ENCODE results near the gene SEC22C. TPM values are rescaled to one million over a fixed set of nuclear protein-coding genes. Genes with fewer than 3 reads are reported as not detected.

The SEC22C gene
- total and polyA plus RNA-seq, 2 of the 4 experiments (the other 2 are of a cell fraction): 24.0 to 43.9 TPM

DNA sequence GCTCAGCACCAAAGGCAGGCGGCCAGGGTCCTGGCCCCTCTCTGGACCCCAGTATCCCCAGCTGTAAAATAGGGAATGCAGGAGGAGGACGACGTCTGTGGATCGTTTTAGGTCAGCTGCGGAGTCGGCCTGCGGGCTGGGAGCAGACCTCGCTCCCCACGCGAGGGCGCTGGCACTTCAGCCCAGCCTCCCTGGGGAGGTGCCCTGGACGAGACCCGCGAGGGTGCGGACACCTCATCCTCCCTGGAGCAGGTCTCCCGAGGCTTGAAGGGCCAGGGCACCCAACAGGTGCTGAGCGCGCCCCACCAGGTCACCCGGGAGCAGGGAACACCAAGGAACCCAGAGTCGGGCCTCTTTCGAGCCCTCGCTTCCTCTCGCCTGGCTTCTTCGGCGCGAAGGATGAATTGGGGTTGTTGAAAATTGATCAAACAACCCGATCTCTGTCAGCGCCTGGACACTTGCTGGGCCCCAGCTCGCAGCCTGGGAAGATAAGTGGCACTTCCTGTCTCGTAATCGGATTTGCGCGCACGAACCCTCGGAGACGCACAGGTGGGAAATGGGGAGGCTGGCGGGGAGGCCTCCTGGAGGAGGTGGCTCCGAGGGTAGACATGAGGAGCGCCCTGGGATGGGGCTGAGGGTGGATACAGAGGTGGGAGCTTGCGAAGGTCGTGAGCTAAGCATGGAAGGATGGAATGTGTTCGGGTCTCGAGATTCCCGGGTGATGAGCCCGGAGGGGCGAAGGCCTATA, 79.9 kb downstream of the SEC22C start:
- ChIA-PET POLR2A (ENCODE audit: unreplicated experiment) (no interaction called here), CTCF (no interaction called here)
- no peak overlapping the region for H2AK5ac ChIP-seq (ENCODE audit: low read depth, low read length)
- no peaks in the 10 kb centered on the region for H3K79me1 ChIP-seq (ENCODE audit: low read depth in 1 of 2, low read length in 2 of 2)
- no peak overlapping the region for H4K5ac ChIP-seq (ENCODE audit: low read depth, low read length)
- no peaks in the 10 kb centered on the region for H3K36me3 ChIP-seq (ENCODE audit: control insufficient read depth, insufficient read depth, low read length)
- no peak overlapping the region for H3K4me3 ChIP-seq (ENCODE audit: insufficient read depth, low read depth, low read length)
- no peak overlapping the region for H3K23ac ChIP-seq (ENCODE audit: low read depth, low read length)
- H3K9me3 ChIP-seq (ENCODE audit: control insufficient read depth, insufficient read depth, low read length): no peaks in the 10 kb centered on the region
- H3K56ac ChIP-seq (ENCODE audit: extremely low read depth, insufficient read depth, low read length): no peak overlapping the region
- H4K8ac ChIP-seq (ENCODE audit: low read depth in 2 of 2, low read length in 2 of 2): no peak overlapping the region
- H3K4me2 ChIP-seq (ENCODE audit: low read depth, low read length): no peak overlapping the region
- no peak overlapping the region for H4K91ac ChIP-seq (ENCODE audit: insufficient read depth, low read depth, low read length)
- intact Hi-C loops (cut with micrococcal nuclease) (no loop called here), dilution Hi-C loops (cut with HindIII; ENCODE audit: low sequenced_read_pairs, unreplicated experiment) (no loop called here), in situ Hi-C loops (cut with MboI; ENCODE audit: low sequenced_read_pairs) (no loop called here)
- BruUV-seq (replicated peaks): no TSS peak
- H3K27ac ChIP-seq (ENCODE audit: insufficient read depth, low read length): no peak overlapping the region
- no peaks in the 10 kb centered on the region for H3K4me1 ChIP-seq (ENCODE audit: control insufficient read depth, insufficient read depth, low read length)
- no peak overlapping the region for H2BK5ac ChIP-seq (ENCODE audit: low read depth, low read length, poor library complexity, severe bottlenecking)
- no peak overlapping the region for H2BK20ac ChIP-seq (ENCODE audit: low read depth, low read length)
- no peak overlapping the region for H3K18ac ChIP-seq (ENCODE audit: low read depth, low read length)
- no peak overlapping the region for H2AK9ac ChIP-seq (replicated peaks; ENCODE audit: low read depth, low read length, poor library complexity)
- no peaks in the 10 kb centered on the region; the same call in 1 of the 2 replicates for H3K9me1 ChIP-seq (ENCODE audit: insufficient read depth, low read length)
- no peak overlapping the region for H3K4ac ChIP-seq (ENCODE audit: low read depth, low read length)
- no peak overlapping the region for H2BK15ac ChIP-seq (ENCODE audit: low read depth, low read length)
- TF ChIP-seq NFE2L2 (IDR thresholded peaks at IDR 0.05; ENCODE audit: low read depth, low read length) (no peak), SMC3 (IDR thresholded peaks at IDR 0.05; ENCODE audit: low read depth, low read length) (no peak), MXI1 (IDR thresholded peaks at IDR 0.05; ENCODE audit: borderline replicate concordance, low read depth, low read length) (no peak), MAZ (IDR thresholded peaks at IDR 0.05; ENCODE audit: borderline replicate concordance, low read depth, low read length) (no peak), POLR2A (IDR thresholded peaks at IDR 0.05; ENCODE audit: low read depth, low read length) (no peak), RAD21 (IDR thresholded peaks at IDR 0.05; ENCODE audit: low read length) (peak; percentile 36; the same call in 1 of the 2 replicates)
- TF ChIP-seq, protein P1, sequence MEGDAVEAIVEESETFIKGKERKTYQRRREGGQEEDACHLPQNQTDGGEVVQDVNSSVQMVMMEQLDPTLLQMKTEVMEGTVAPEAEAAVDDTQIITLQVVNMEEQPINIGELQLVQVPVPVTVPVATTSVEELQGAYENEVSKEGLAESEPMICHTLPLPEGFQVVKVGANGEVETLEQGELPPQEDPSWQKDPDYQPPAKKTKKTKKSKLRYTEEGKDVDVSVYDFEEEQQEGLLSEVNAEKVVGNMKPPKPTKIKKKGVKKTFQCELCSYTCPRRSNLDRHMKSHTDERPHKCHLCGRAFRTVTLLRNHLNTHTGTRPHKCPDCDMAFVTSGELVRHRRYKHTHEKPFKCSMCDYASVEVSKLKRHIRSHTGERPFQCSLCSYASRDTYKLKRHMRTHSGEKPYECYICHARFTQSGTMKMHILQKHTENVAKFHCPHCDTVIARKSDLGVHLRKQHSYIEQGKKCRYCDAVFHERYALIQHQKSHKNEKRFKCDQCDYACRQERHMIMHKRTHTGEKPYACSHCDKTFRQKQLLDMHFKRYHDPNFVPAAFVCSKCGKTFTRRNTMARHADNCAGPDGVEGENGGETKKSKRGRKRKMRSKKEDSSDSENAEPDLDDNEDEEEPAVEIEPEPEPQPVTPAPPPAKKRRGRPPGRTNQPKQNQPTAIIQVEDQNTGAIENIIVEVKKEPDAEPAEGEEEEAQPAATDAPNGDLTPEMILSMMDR (conservative IDR thresholded peaks at IDR 0.05; ENCODE audit: low read depth, low read length): peak; percentile 35
- TF ChIP-seq, protein P2, sequence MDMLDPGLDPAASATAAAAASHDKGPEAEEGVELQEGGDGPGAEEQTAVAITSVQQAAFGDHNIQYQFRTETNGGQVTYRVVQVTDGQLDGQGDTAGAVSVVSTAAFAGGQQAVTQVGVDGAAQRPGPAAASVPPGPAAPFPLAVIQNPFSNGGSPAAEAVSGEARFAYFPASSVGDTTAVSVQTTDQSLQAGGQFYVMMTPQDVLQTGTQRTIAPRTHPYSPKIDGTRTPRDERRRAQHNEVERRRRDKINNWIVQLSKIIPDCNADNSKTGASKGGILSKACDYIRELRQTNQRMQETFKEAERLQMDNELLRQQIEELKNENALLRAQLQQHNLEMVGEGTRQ (IDR thresholded peaks at IDR 0.05; ENCODE audit: low read depth, low read length): no peak
- TF ChIP-seq, protein P3, sequence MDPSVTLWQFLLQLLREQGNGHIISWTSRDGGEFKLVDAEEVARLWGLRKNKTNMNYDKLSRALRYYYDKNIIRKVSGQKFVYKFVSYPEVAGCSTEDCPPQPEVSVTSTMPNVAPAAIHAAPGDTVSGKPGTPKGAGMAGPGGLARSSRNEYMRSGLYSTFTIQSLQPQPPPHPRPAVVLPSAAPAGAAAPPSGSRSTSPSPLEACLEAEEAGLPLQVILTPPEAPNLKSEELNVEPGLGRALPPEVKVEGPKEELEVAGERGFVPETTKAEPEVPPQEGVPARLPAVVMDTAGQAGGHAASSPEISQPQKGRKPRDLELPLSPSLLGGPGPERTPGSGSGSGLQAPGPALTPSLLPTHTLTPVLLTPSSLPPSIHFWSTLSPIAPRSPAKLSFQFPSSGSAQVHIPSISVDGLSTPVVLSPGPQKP (IDR thresholded peaks at IDR 0.05; ENCODE audit: borderline replicate concordance, low read depth, low read length): no peak
- H3K14ac ChIP-seq (replicated peaks; ENCODE audit: low read depth, low read length): no peak overlapping the region
- no peaks in the 10 kb centered on the region for H4K20me1 ChIP-seq (ENCODE audit: insufficient read depth, low read length)
- H3K27me3 ChIP-seq (ENCODE audit: control insufficient read depth, insufficient read depth, low read length): peaks cover 58% of the 10 kb centered on the region
- no peak overlapping the region for H2BK120ac ChIP-seq (ENCODE audit: low read depth, low read length)
- H3K9ac ChIP-seq (ENCODE audit: low read depth, low read length): no peak overlapping the region
- WGBS, 2 experiments (ENCODE audit: extremely low coverage in 2 of 2, insufficient read length in 1 of 2): 0% methylated on average over 9 of the region's 46 CpGs; no CpG with 5 or more reads in 1 of the 2 experiments
- ATAC-seq (ENCODE audit: low read depth) (peak; percentile 54), DNase-seq (peak; percentile 2)
- H2AFZ ChIP-seq (replicated peaks; ENCODE audit: low read length, poor library complexity): peak overlapping the region; percentile 81

All from IMR-90 (cell line).